Muscle of leg (tissue), 11 donors: Measurements from ENCODE around the gene CLEC11A. TPM values are rescaled to one million over a fixed set of nuclear protein-coding genes. Genes with fewer than 3 reads are reported as not detected.
"Not testable (repeated sequence)": the region's sequence is repeated elsewhere in the genome, so short reads cannot be mapped to it uniquely, and the experiment has no call there.

ENCODE experiments used
- DNase-seq: peaks from one replicate; pipeline ENCODE4 v3.0.0; 2013
- H3K27ac ChIP-seq: one replicate; pipeline ENCODE4 v1.5.1; 2013; ENCODE audit warnings: mild to moderate bottlenecking, low read length, control low read depth
- H3K27me3 ChIP-seq: one replicate; pipeline ENCODE4 v1.6.1; 2013; ENCODE audit warnings: low read length; ENCODE audit not compliant: control insufficient read depth, insufficient read depth
- H3K36me3 ChIP-seq: one replicate; pipeline ENCODE4 v1.6.1; 2013; ENCODE audit warnings: low read length; ENCODE audit not compliant: control insufficient read depth, insufficient read depth
- H3K4me1 ChIP-seq: one replicate; pipeline ENCODE4 v1.6.1; 2013; ENCODE audit warnings: low read length; ENCODE audit not compliant: control insufficient read depth, insufficient read depth
- H3K4me3 ChIP-seq: one replicate; pipeline ENCODE4 v1.5.1; 2013; ENCODE audit warnings: low read length, control low read depth
- H3K9me3 ChIP-seq: replicated peaks from 2 replicates; pipeline ENCODE4 v1.6.1; 2013; ENCODE audit warnings: low read depth, low read length; ENCODE audit not compliant: control insufficient read depth
- WGBS: methylation state at CpG from one replicate; pipeline ENCODE4 v1.1.5; 2013; ENCODE audit warnings: missing lambda C conversion rate; ENCODE audit not compliant: insufficient coverage; 5-methylcytosine and 5-hydroxymethylcytosine counted together
- polyA plus RNA-seq, 8 donors: library from polyadenylated mRNA; unstranded; fragments of 120-200 nt; gene quantifications; one replicate each; pipeline versions ENCODE4 v1.2.1 to v1.2.3, GENCODE V29; 2013; ENCODE audit warnings: inconsistent platforms in 1 of 8, low replicate concordance in 1 of 8; ENCODE audit not compliant: insufficient read length in 8 of 8, insufficient read depth in 1 of 8
- total RNA-seq: library from RNA; stranded (reverse); fragments of 120-200 nt; gene quantifications from one replicate; pipeline ENCODE4 v1.2.4, GENCODE V29; 2013

Gene CLEC11A
- total and polyA plus RNA-seq, 9 donors: 18.8 to 40.3 (median 35.8) TPM

GRCh38 chr19:50772476-50772875, 49.3 kb downstream of the CLEC11A start:
- Histone ChIP-seq H3K9me3 (no peaks in the 10 kb centered on the region), H3K27ac (no peak overlapping the region), H3K4me3 (no peak overlapping the region), H3K27me3 (peaks cover 17% of the 10 kb centered on the region), H3K4me1 (no peaks in the 10 kb centered on the region), H3K36me3 (no peaks in the 10 kb centered on the region)
- no CpG with 5 or more reads among the region's 2 CpGs for WGBS
- DNase-seq: no peak

GRCh38 chr19:50772912-50773311, 49.7 kb downstream of the CLEC11A start:
- H3K27me3 ChIP-seq: peaks cover 22% of the 10 kb centered on the region
- H3K4me3 ChIP-seq, H3K9me3 ChIP-seq, H3K4me1 ChIP-seq, H3K36me3 ChIP-seq, DNase-seq, H3K27ac ChIP-seq: not testable (repeated sequence)
- WGBS: 94% methylated on average over 2 of the region's 3 CpGs

GRCh38 chr19:50773454-50773853, 50.3 kb downstream of the CLEC11A start:
- H3K27ac ChIP-seq, H3K4me3 ChIP-seq, DNase-seq, H3K36me3 ChIP-seq, H3K4me1 ChIP-seq, H3K9me3 ChIP-seq: not testable (repeated sequence)
- WGBS: 48% methylated on average over 7 of the region's 7 CpGs
- H3K27me3 ChIP-seq: peaks cover 27% of the 10 kb centered on the region

Other genes starting within 250 kb of the CLEC11A start
- 84.2 TPM for gene EMC10, start 246.9 kb upstream of the CLEC11A start, total RNA-seq
- gene EMC10, start 246.9 kb upstream of the CLEC11A start, polyA plus RNA-seq: 100 to 1,000 TPM in 3 of 8 donors, 10 to 100 TPM in 5; 85.2 to 122 (median 93.8) TPM
- 3.5 TPM for gene GARIN5A, start 246.5 kb upstream of the CLEC11A start, total RNA-seq
- 1 to 10 TPM; 3.3 to 6.2 (median 4.5) TPM for gene GARIN5A, start 246.5 kb upstream of the CLEC11A start, polyA plus RNA-seq
- gene JOSD2, start 212.2 kb upstream of the CLEC11A start, total RNA-seq: 16.2 TPM
- gene JOSD2, start 212.2 kb upstream of the CLEC11A start, polyA plus RNA-seq: 10 to 100 TPM; 21.6 to 31.6 (median 26.5) TPM
- not detected for gene ASPDH, start 209.5 kb upstream of the CLEC11A start, total RNA-seq
- gene ASPDH, start 209.5 kb upstream of the CLEC11A start, polyA plus RNA-seq: 1 to 10 TPM in 1 of 8 donors, under 1 TPM in 7; 0.27 to 1.2 (median 0.64) TPM
- gene LRRC4B, start 154.9 kb upstream of the CLEC11A start, total RNA-seq: 5.7 TPM
- 10 to 100 TPM in 6 of 8 donors, 1 to 10 TPM in 2; 7.3 to 16.1 (median 12.8) TPM for gene LRRC4B, start 154.9 kb upstream of the CLEC11A start, polyA plus RNA-seq
- 0.09 TPM for gene SYT3, start 83.5 kb upstream of the CLEC11A start, total RNA-seq
- gene SYT3, start 83.5 kb upstream of the CLEC11A start, polyA plus RNA-seq: under 1 TPM in 2 of 8 donors, not detected in 6; 0.12 to 0.14 TPM
- 4.2 TPM for gene C19orf81, start 73.9 kb upstream of the CLEC11A start, total RNA-seq
- gene C19orf81, start 73.9 kb upstream of the CLEC11A start, polyA plus RNA-seq: 1 to 10 TPM in 7 of 8 donors, under 1 TPM in 1; 0.70 to 3.8 (median 1.3) TPM
- gene SHANK1, start 3.6 kb upstream of the CLEC11A start, total RNA-seq: 12.1 TPM
- 10 to 100 TPM; 14.4 to 37.4 (median 23.3) TPM for gene SHANK1, start 3.6 kb upstream of the CLEC11A start, polyA plus RNA-seq
- gene GPR32, start 47.1 kb downstream of the CLEC11A start, total RNA-seq: not detected
- not detected for gene GPR32, start 47.1 kb downstream of the CLEC11A start, polyA plus RNA-seq
- not detected for gene ACP4, start 67.1 kb downstream of the CLEC11A start, total RNA-seq
- under 1 TPM in 3 of 8 donors, not detected in 5; 0.15 to 0.16 (median 0.15) TPM for gene ACP4, start 67.1 kb downstream of the CLEC11A start, polyA plus RNA-seq
- not detected for gene KLK1, start 100.4 kb downstream of the CLEC11A start, total RNA-seq
- under 1 TPM; 0.15 to 0.54 (median 0.28) TPM for gene KLK1, start 100.4 kb downstream of the CLEC11A start, polyA plus RNA-seq
- not detected for gene KLK15, start 110.2 kb downstream of the CLEC11A start, total RNA-seq
- under 1 TPM in 1 of 8 donors, not detected in 7; 0.17 TPM for gene KLK15, start 110.2 kb downstream of the CLEC11A start, polyA plus RNA-seq
- gene KLK3, start 131.6 kb downstream of the CLEC11A start, total RNA-seq: not detected
- gene KLK3, start 131.6 kb downstream of the CLEC11A start, polyA plus RNA-seq: not detected
- gene KLK2, start 150.1 kb downstream of the CLEC11A start, total RNA-seq: not detected
- under 1 TPM in 1 of 8 donors, not detected in 7; 0.30 TPM for gene KLK2, start 150.1 kb downstream of the CLEC11A start, polyA plus RNA-seq
- not detected for gene KLK4, start 188.0 kb downstream of the CLEC11A start, total RNA-seq
- gene KLK4, start 188.0 kb downstream of the CLEC11A start, polyA plus RNA-seq: not detected
- not detected for gene KLK5, start 229.7 kb downstream of the CLEC11A start, total RNA-seq
- gene KLK5, start 229.7 kb downstream of the CLEC11A start, polyA plus RNA-seq: under 1 TPM in 1 of 8 donors, not detected in 7; 0.34 TPM
- 0.09 TPM for gene KLK6, start 246.2 kb downstream of the CLEC11A start, total RNA-seq
- under 1 TPM in 5 of 8 donors, not detected in 3; 0.12 to 0.62 (median 0.23) TPM for gene KLK6, start 246.2 kb downstream of the CLEC11A start, polyA plus RNA-seq